NT2/D1 (cell line): ENCODE data around the gene NFASC.

Source experiments
- YY1 ChIP-seq: IDR thresholded peaks from 2 replicates; pipeline ENCODE4 v1.6.1; 2011; ENCODE audit not compliant: insufficient read length, insufficient read depth
- ZNF274 ChIP-seq: IDR thresholded peaks from 2 replicates; pipeline ENCODE4 v1.6.1; 2011; ENCODE audit warnings: mild to moderate bottlenecking, low read depth, low read length

GRCh38 chr1:205052690-205053089, 182.0 kb downstream of the NFASC start:
- TF ChIP-seq ZNF274 (no peak), YY1 (no peak)
